Tibial nerve (tissue), 4 donors: ENCODE measurements around the gene CCIN. TPM values are rescaled to one million over a fixed set of nuclear protein-coding genes. Genes with fewer than 3 reads are reported as not detected.
A peak's percentile ranks its signal among the peaks of the same experiment; 100 is the strongest.

Experiments used
- DNase-seq, 2 donors: peaks; one replicate each; pipeline ENCODE4 v3.0.0-alpha.2; 2019; ENCODE audit warnings: low spot score in 2 of 2
- H3K27ac ChIP-seq, 4 donors: fragments of 200-600 bp; sonication (generic) in 3 of 4; one replicate each; pipeline ENCODE4 v1.5.1; 2017 to 2019; ENCODE audit warnings: mild to moderate bottlenecking in 1 of 4
- H3K27me3 ChIP-seq, 2 donors: fragments of 200-600 bp; sonication (generic) in 1 of 2; one replicate each; pipeline versions ENCODE4 v1.5.1 to v1.6.0; 2017 to 2019
- H3K36me3 ChIP-seq, 3 donors: fragments of 200-600 bp; sonication (generic); one replicate each; pipeline ENCODE4 v1.5.1; 2018 to 2019
- H3K4me1 ChIP-seq, 4 donors: fragments of 200-600 bp; sonication (generic) in 3 of 4; one replicate each; pipeline ENCODE4 v1.5.1; 2017 to 2019
- H3K4me3 ChIP-seq, 4 donors: fragments of 200-600 bp; sonication (generic) in 3 of 4; one replicate each; pipeline ENCODE4 v1.5.1; 2017 to 2019; ENCODE audit warnings: mild to moderate bottlenecking in 1 of 4, moderate library complexity in 1 of 4
- H3K9me3 ChIP-seq, 4 donors: fragments of 200-600 bp; sonication (generic) in 3 of 4; one replicate each; pipeline ENCODE4 v1.5.1; 2017 to 2019
- EP300 ChIP-seq, 2 donors: sonication (generic); formaldehyde crosslinking; IDR thresholded peaks; one replicate each; pipeline ENCODE4 v1.6.1; 2017; ENCODE audit warnings: antibody characterized with exemption in 2 of 2, mild to moderate bottlenecking in 1 of 2
- POLR2A ChIP-seq, 2 donors: fragments of 450-650 bp; IDR thresholded peaks; one replicate each; pipeline ENCODE4 v1.6.1; 2017; ENCODE audit warnings: antibody characterized with exemption in 2 of 2, mild to moderate bottlenecking in 2 of 2, moderate library complexity in 2 of 2
- WGBS, 2 donors: methylation state at CpG; one replicate each; pipeline ENCODE4 v1.1.5; 2018; 5-methylcytosine and 5-hydroxymethylcytosine counted together
- total RNA-seq, 4 donors: library from RNA; depleted of rRNA; stranded (reverse); fragments of >200 nt; gene quantifications; one replicate each; pipeline ENCODE4 v1.1.0, GENCODE V29; 2016
- TF ChIP-seq, protein P1 (sequence below), 5 experiments: fragments of 200-600 bp in 3 of 5; fragments of 450-650 bp in 2 of 5; sonication (generic) in 3 of 5; IDR thresholded peaks; one replicate each; pipeline ENCODE4 v1.5.1; 2016 to 2019; ENCODE audit warnings: antibody characterized with exemption in 5 of 5, mild to moderate bottlenecking in 3 of 5, moderate library complexity in 2 of 5

Gene CCIN
- total RNA-seq, 4 donors from 2014 or later = not detected

DNA sequence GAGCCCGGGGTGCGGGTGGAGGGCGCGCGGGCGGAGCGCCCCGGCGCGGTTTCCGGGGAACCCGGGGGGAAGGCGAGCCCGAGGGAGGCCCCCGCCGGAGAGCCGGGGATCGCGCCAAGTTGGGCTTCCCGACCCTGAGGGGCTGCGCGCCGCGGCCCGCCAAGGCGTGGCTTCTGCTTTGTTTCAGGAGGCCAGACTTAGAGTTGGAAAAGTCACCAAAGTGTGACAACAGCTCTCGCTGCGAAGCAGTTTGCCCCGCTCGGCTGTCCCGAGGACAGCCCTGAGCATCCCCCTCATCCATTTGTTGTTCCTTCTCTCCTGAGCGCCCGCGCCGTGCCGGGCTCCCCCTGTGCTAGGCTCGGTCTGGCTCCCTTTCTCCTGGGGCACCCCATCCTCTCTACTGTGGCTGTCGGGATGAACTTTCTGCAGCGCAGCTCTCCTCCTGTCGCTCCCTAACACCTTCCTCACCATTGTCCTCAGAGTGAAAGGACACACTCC lies 32.2 kb upstream of the CCIN start:
- WGBS, 2 donors = 1% methylated on average over 25 to 37 of the region's 40 CpGs
- no peak for DNase-seq
- H3K9me3 ChIP-seq = no peaks in the 10 kb centered on the region
- H3K27me3 ChIP-seq = no peaks in the 10 kb centered on the region
- peak overlapping the region; percentile 6 to 91 (median 75) for H3K27ac ChIP-seq
- H3K36me3 ChIP-seq = no peaks in the 10 kb centered on the region
- peaks cover 0 to 52% (median 22%) of the 10 kb centered on the region in 4 donors for H3K4me1 ChIP-seq
- peak overlapping the region; percentile 68 to 95 (median 86) for H3K4me3 ChIP-seq
- TF ChIP-seq, protein P1, sequence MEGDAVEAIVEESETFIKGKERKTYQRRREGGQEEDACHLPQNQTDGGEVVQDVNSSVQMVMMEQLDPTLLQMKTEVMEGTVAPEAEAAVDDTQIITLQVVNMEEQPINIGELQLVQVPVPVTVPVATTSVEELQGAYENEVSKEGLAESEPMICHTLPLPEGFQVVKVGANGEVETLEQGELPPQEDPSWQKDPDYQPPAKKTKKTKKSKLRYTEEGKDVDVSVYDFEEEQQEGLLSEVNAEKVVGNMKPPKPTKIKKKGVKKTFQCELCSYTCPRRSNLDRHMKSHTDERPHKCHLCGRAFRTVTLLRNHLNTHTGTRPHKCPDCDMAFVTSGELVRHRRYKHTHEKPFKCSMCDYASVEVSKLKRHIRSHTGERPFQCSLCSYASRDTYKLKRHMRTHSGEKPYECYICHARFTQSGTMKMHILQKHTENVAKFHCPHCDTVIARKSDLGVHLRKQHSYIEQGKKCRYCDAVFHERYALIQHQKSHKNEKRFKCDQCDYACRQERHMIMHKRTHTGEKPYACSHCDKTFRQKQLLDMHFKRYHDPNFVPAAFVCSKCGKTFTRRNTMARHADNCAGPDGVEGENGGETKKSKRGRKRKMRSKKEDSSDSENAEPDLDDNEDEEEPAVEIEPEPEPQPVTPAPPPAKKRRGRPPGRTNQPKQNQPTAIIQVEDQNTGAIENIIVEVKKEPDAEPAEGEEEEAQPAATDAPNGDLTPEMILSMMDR (IDR thresholded peaks at IDR 0.05) = no peak
- TF ChIP-seq POLR2A (IDR thresholded peaks at IDR 0.05) (no peak), EP300 (IDR thresholded peaks at IDR 0.05) (no peak)

DNA sequence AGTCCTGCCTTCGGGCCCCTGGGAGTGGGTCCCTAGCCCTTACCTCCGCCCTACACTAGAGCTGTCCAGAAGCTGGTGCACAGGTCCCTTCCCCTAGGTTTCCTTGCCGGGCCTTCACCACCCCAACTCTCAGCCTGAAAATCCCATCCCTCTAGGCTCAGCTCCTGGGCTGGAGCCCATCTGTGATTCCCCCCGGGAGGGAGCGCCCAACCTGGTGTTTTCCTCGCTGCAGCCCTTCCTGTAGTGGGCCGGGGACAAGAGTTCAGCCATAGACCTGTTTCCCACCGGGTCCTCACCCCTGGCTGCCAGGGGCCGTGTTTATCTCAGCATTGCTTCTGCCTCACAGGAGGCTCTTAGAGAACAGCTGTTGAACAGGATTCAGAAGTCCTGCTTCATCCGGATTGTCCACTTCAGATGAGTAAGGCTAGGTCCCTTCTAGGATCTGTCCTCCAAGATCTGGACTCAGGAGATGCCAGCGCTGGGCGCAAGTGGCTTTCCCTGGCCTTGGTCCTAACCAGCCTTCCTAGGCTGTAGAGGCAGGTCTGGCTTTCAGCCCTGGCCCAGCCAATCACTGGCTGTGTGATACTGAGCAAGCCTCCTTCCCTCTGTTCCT lies 31.7 kb upstream of the CCIN start:
- Histone ChIP-seq H3K27ac (peak overlapping the region in 3 of 4 donors; percentile 60 to 91 (median 90)), H3K9me3 (no peaks in the 10 kb centered on the region), H3K36me3 (no peaks in the 10 kb centered on the region), H3K27me3 (no peaks in the 10 kb centered on the region), H3K4me1 (peaks cover 0 to 58% (median 25%) of the 10 kb centered on the region in 4 donors), H3K4me3 (peak overlapping the region; percentile 68 to 95 (median 86))
- TF ChIP-seq EP300 (IDR thresholded peaks at IDR 0.05) (no peak), POLR2A (IDR thresholded peaks at IDR 0.05) (no peak)
- TF ChIP-seq, protein P1 (IDR thresholded peaks at IDR 0.05) = no peak
- DNase-seq = no peak
- WGBS, 2 donors = 28 to 49% methylated on average over 11 to 12 of the region's 12 CpGs

DNA sequence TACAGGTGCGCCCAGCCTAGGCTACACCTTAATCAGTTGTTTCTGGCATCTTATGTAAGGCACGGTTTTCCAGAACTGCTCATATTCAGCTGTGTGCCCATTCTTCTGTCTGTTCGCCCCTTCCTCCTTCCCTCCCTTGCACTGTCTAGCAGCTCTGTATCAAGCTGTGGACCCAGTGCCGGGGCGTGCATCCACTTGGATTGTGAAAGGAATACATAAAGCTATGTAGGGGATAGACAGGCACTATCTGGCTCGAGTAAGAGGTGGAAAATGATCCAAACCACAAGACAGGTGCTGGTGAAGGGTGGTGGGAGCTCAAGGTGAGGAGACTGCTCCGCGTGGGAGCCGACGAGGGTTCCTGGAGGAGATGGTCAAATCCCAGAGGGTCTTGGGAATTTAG lies 30.7 kb upstream of the CCIN start:
- H3K27ac ChIP-seq = no peak overlapping the region
- no peaks in the 10 kb centered on the region for H3K27me3 ChIP-seq
- H3K4me3 ChIP-seq = no peak overlapping the region
- 95 to 98% methylated on average over 10 of the region's 10 CpGs for WGBS, 2 donors
- H3K9me3 ChIP-seq = no peaks in the 10 kb centered on the region
- no peak for DNase-seq
- no peaks in the 10 kb centered on the region for H3K36me3 ChIP-seq
- H3K4me1 ChIP-seq = peaks cover 0 to 61% (median 29%) of the 10 kb centered on the region in 4 donors
- TF ChIP-seq POLR2A (IDR thresholded peaks at IDR 0.05) = no peak
- TF ChIP-seq, protein P1 (IDR thresholded peaks at IDR 0.05) = no peak
- no peak for TF ChIP-seq EP300 (IDR thresholded peaks at IDR 0.05)

DNA sequence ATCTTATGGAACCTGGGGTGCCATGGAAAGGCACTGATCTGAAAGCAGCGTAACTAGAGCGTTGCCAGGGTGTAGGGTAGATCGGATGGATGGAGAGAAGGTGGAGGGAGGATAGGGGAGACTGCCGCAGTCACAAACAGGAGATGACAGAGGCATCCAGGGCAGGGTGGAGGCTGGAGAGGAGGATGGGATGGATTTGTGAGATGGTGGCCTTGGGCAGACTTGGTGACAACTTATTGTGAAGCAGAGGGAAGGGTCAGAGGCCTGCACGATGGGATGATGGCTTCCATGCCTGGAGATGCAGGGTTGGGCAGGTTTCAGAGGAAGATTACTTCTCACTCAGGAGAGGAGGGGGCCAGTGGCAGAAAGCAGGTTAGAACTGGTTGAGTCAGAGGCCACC lies 30.3 kb upstream of the CCIN start:
- Histone ChIP-seq H3K9me3 (no peaks in the 10 kb centered on the region), H3K4me1 (peaks cover 0 to 61% (median 29%) of the 10 kb centered on the region in 4 donors), H3K27me3 (no peaks in the 10 kb centered on the region), H3K36me3 (no peaks in the 10 kb centered on the region), H3K4me3 (no peak overlapping the region), H3K27ac (no peak overlapping the region)
- TF ChIP-seq EP300 (IDR thresholded peaks at IDR 0.05) = no peak
- TF ChIP-seq POLR2A (IDR thresholded peaks at IDR 0.05) = no peak
- TF ChIP-seq, protein P1 (IDR thresholded peaks at IDR 0.05) = no peak
- WGBS, 2 donors = 96 to 97% methylated on average over 5 of the region's 5 CpGs
- DNase-seq = no peak
